Left kidney (tissue), 2 donors: Measurements from ENCODE around the gene IQSEC1. TPM values are rescaled to one million over a fixed set of nuclear protein-coding genes. Genes with fewer than 3 reads are reported as not detected.

Experiments used
- DNase-seq: peaks from one replicate; pipeline ENCODE4 v3.0.0-alpha.2; 2013
- polyA plus RNA-seq: library from polyadenylated mRNA; unstranded; fragments of 120-200 nt; gene quantifications from one replicate; pipeline ENCODE4 v1.2.1, GENCODE V29; 2013; ENCODE audit not compliant: insufficient read length

The IQSEC1 gene
- polyA plus RNA-seq, 1 donor = 32.1 TPM

DNA sequence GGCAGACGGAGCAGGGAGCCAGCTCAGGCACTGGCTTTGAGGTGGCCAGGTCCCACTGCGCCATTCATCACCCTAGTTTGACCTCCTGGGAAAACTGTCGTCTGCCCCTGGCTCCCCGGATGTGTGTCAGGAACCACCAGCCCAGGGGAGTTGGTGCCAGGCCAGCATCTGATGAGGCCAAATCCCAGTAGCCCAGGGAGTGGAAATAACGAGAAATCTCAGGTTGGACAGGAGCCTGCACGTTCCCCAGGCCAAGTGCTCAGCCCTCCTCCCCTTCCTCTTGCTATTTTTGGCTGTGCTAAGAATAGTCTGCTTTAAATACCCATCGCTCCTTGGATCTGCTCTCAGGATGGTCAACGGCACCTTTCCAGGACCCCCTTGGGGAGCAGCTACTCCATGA is 138.8 kb downstream of the IQSEC1 start:
- no peak for DNase-seq

- DNase-seq = no peak
These were observed 139.3 kb downstream of the IQSEC1 start for GRCh38 chr3:12933901-12934300.

DNA sequence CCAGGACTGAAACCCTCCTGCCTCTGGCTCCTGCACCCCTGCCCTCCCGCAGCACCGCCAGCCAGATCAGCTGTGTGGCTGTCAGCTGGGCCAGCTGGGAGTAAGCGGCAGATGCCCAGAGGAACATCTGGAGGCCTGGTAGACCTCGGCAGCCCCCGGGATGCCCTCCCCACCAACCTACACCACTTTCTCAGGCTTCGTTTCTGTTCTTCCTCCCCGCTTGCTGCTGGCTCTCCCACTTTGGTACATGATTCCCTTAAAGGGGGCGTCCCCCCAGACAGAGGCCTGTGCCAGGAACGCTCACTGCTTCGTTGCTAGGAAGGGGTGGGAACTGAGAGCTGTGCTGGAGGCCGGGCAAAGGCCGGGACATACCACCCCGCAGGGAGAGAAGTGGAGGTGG is 140.5 kb downstream of the IQSEC1 start:
- DNase-seq = no peak

DNA sequence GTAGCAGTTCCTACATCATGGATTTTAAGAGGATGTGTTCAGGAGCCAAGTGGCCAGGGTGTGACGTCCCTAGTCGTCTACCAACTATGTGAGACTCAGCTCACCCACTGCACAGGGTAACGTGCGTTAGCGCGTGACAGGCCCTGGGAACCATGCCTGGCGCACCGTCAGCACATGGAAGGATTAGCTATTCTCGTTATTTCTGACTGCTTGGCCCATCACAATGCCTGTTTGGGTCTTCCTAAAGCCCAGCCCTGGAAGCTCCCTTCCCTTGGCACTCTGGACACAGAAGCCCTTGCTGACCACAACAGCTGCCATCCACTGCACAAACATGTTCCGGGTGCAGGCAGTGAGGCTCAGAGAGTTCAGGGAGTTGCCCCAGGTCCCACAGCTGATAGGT is 140.9 kb downstream of the IQSEC1 start:
- DNase-seq = no peak

GRCh38 chr3:12931273-12931905 is 141.8 kb downstream of the IQSEC1 start:
- DNase-seq = no peak

DNA sequence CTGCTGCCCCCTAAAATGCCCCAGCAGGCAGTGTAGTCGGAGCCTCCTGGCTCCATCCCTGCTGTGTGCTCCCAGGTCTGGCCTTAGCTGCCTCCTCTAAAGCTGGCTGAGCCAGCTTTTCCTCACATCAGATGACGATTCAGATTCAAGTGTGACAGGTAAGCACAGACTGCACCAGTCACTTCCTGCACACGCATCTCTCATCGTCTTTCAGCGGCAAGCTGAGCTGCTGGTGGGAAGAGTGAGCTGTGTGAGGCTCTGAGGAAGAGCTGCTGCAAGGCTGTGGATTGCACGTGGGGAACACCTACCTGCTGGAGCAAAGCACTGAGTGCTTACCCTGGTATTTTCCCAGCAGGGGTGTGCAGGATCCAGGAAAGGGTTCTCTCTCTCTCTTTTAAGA is 143.4 kb downstream of the IQSEC1 start:
- DNase-seq = no peak

GRCh38 chr3:12926660-12927059 is 146.6 kb downstream of the IQSEC1 start:
- DNase-seq = no peak

GRCh38 chr3:12925648-12926047 is 147.6 kb downstream of the IQSEC1 start:
- no peak for DNase-seq

DNA sequence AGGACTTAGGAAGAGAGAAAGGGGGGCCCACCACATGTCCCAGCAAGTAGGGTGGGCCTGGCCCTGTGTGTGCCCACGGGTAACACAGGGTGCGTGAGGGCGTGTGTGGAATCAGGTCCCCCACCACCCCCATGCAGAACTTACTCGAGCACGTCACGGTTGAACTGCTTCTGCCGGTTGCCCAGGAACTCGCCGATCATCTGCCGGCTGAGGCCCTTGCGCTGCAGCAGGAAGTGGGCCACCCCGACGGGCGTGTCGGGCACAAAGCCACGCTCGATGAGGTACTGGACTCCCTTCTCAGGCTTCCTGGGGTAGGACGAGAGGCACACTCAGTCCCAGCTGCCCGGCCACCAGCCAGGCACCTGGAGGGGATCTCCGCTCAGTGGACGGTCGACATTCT is 148.8 kb downstream of the IQSEC1 start:
- DNase-seq = no peak

- DNase-seq = no peak
These were observed 150.3 kb downstream of the IQSEC1 start for GRCh38 chr3:12922881-12923431.

- no peak for DNase-seq
These were observed 150.9 kb downstream of the IQSEC1 start for GRCh38 chr3:12922306-12922705.

DNA sequence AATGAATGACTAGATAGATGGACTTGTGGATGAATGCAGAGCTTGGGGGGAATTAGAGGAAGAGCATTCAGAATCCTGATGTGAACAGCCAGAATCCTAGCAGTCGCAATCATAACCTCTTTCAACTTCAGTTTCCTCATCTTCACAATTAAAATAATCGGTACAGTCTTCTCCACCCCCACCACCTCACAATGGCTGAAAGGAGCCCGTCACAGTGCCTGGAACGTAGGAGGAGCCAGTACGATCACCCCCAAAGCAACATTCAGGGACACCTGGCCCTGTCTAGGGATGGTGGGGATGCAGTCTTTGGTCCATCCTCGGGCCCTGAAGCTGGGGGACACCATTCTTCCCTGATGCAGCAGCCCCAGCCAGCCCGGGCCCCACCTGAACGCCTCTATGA is 151.5 kb downstream of the IQSEC1 start:
- DNase-seq = no peak

- no peak for DNase-seq
These were observed 152.3 kb downstream of the IQSEC1 start for GRCh38 chr3:12920967-12921366.

GRCh38 chr3:12919205-12919604 is 154.0 kb downstream of the IQSEC1 start:
- DNase-seq = no peak

DNA sequence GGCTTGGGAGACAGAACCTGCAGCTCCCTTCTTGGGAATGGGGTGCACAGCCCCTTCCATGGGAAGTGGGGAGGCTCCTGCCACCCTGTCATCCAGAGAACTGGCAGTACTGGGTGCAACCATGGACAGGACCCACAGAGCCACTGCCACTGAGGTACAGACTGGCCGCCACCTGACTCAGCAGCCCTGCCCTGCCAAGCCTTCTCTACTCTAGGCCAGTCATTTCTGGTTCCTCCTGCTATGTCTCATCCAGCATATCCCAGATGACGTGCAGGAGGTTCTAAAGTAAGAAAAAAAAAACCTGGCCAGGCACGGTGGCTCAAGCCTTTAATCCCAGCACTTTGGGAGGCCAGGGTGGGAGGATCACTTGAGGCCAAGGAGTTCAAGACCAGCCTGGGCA is 155.0 kb downstream of the IQSEC1 start:
- no peak for DNase-seq

DNA sequence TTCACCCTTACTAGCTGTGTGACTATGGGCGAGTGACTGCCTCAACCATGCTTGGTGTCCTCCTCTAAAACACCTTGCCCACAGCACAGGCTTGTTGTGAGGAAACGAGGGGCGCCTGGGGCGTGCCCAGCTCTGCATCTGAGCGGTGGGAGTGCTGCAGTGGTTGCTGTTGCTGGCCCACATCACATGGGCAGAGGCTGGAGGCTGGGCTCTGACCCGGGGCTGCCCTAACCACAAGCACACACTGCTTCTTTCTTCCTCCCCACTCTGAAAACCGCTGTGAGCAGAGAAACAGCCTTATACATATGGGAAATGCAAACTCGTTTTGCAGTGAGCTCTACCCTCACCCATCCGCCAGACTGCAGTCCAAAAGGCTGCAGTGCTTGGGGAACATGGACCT is 157.1 kb downstream of the IQSEC1 start:
- no peak for DNase-seq

GRCh38 chr3:12914088-12914487 is 159.1 kb downstream of the IQSEC1 start:
- no peak for DNase-seq

- DNase-seq = no peak
These were observed 161.3 kb downstream of the IQSEC1 start for GRCh38 chr3:12911881-12912415.

GRCh38 chr3:12910356-12911099 is 162.7 kb downstream of the IQSEC1 start:
- no peak for DNase-seq

GRCh38 chr3:12909710-12910109 is 163.5 kb downstream of the IQSEC1 start:
- no peak for DNase-seq

- DNase-seq = no peak
These were observed 164.4 kb downstream of the IQSEC1 start for GRCh38 chr3:12908859-12909258.

DNA sequence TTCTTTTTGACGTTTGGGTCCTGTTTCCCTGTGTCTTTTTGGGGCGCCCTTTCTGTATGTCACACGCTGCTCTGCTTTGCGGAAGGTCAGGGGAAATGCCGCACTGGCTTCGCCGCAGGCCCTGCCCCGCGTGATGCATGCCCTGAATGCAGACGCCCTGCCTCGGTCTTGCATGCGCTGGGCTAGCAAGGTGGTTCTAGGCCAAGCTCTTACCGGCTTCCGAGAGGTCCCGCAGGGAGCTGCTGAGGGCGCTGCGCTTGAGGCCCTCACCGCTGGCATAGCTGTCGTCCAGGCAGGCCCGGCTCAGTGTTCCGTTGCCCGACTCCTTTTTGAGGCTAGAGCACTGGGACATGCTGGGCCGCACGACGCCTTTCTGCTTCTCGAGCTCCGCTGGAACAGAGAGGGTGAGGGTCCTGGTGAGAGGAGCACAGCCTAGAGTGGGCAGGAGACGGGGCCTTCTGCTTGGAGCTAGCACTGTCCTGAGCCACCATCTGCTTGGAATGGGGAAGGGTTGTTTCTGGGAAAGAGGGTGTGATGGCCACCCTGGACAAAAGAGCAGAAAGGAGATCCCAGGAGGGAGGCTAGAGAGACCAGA is 165.0 kb downstream of the IQSEC1 start:
- DNase-seq = no peak

DNA sequence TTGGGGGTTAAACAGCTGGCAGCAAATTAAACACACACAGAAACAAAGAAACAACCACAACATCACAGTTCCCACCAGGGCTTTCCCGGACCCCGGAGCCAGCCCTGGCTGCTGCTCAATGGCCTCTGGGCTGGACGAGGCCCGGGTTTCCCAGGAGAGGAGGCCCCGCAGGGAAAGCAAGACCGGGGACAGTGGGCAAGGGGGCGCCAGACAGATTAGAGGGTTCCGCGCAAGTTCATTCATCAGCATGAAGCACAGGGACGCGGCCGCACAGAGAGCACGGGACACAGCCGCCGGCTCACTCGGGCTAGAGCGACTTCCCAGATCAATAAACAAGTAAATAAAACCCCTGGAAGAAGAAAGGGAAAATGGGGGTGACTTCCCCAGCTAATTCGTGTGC is 165.5 kb downstream of the IQSEC1 start:
- DNase-seq = no peak
